OCI-LY7 (cell line): ENCODE data around the gene ABCC3.

ENCODE experiments used
- EZH2phosphoT487 ChIP-seq: fragments of 200-600 bp; sonication (generic); IDR thresholded peaks from 2 replicates; pipeline ENCODE4 v1.6.1; 2018; ENCODE audit warnings: low read depth, borderline replicate concordance, mild to moderate bottlenecking, mixed run types, antibody characterized with exemption, low read length, moderate library complexity, mixed read lengths
- TF ChIP-seq, protein P1 (sequence below): fragments of 200-600 bp; sonication (generic); conservative IDR thresholded peaks from 2 replicates; pipeline ENCODE4 v1.5.1; 2014; ENCODE audit warnings: mild to moderate bottlenecking, antibody characterized with exemption, low read length, moderate library complexity, mixed read lengths

DNA sequence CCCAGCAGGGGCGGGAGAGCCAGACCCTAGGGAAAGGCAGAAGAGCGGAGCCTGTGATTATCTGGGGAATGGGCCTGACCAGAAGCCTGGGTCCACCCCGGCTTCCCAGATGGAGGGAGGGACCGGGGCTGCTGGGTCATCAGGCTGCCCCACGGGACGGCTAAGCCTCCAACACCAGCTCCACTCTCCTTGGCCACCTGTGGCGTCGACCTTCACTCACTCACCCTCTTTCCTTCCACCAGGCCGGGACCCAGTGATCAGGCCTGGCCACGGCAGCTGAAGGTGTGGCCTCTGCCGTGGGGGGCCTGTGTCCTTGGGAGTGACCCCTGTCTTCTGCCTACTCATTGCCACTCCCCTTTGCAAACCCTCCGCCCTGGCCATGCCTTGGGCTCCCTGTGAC is 22.4 kb upstream of the ABCC3 start:
- TF ChIP-seq EZH2phosphoT487, result no peak
- TF ChIP-seq, protein P1, sequence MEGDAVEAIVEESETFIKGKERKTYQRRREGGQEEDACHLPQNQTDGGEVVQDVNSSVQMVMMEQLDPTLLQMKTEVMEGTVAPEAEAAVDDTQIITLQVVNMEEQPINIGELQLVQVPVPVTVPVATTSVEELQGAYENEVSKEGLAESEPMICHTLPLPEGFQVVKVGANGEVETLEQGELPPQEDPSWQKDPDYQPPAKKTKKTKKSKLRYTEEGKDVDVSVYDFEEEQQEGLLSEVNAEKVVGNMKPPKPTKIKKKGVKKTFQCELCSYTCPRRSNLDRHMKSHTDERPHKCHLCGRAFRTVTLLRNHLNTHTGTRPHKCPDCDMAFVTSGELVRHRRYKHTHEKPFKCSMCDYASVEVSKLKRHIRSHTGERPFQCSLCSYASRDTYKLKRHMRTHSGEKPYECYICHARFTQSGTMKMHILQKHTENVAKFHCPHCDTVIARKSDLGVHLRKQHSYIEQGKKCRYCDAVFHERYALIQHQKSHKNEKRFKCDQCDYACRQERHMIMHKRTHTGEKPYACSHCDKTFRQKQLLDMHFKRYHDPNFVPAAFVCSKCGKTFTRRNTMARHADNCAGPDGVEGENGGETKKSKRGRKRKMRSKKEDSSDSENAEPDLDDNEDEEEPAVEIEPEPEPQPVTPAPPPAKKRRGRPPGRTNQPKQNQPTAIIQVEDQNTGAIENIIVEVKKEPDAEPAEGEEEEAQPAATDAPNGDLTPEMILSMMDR, result no peak
